GM12878 (cell line): ENCODE results near the gene ZNF804B.

ENCODE experiments used
- BHLHE40 ChIP-seq, 2 experiments: fragments of 450-650 bp in 1 of 2; IDR thresholded peaks; 2 replicates each; pipeline ENCODE4 v1.6.1; 2011 to 2017; ENCODE audit warnings: low read depth in 2 of 2, borderline replicate concordance in 1 of 2, improper control_type of control experiment in 1 of 2, low read length in 1 of 2, mild to moderate bottlenecking in 1 of 2
- EP300 ChIP-seq, 2 experiments: fragments of 150-350 bp in 1 of 2; IDR thresholded peaks; 2 replicates each; pipeline ENCODE4 v1.6.1; 2011 to 2012; ENCODE audit warnings: low read depth in 2 of 2, low read length in 2 of 2, borderline replicate concordance in 1 of 2, improper control_type of control experiment in 1 of 2, inconsistent platforms in 1 of 2; ENCODE audit not compliant: control insufficient read depth in 1 of 2
- ESRRA ChIP-seq: IDR thresholded peaks from 2 replicates; pipeline ENCODE4 v1.6.1; 2012; ENCODE audit warnings: mild to moderate bottlenecking, low read length, improper control_type of control experiment
- ETV6 ChIP-seq, 2 experiments: fragments of 450-650 bp in 1 of 2; IDR thresholded peaks in 1 of 2; conservative IDR thresholded peaks in 1 of 2; 2 replicates each; pipeline ENCODE4 v1.6.1; 2014; ENCODE audit warnings: antibody characterized with exemption in 1 of 2, borderline replicate concordance in 1 of 2, low read depth in 1 of 2, mild to moderate bottlenecking in 1 of 2, moderate library complexity in 1 of 2
- EZH2 ChIP-seq: IDR thresholded peaks from 2 replicates; pipeline ENCODE4 v1.6.1; 2012; ENCODE audit warnings: low read depth, mild to moderate bottlenecking, control low read depth, inconsistent platforms, low read length, borderline replicate concordance; ENCODE audit not compliant: control insufficient read depth
- HDAC2 ChIP-seq: fragments of 200-600 bp; sonication (generic); IDR thresholded peaks from 2 replicates; pipeline ENCODE4 v1.6.1; 2017
- JUND ChIP-seq: IDR thresholded peaks from 2 replicates; pipeline ENCODE4 v1.6.1; 2012; ENCODE audit warnings: low read depth, mild to moderate bottlenecking, low read length, improper control_type of control experiment, moderate library complexity
- POLR2A ChIP-seq: IDR thresholded peaks from 2 replicates; pipeline ENCODE4 v1.6.1; 2011; ENCODE audit warnings: low read depth, mild to moderate bottlenecking, low read length
- SPI1 ChIP-seq: IDR thresholded peaks from 2 replicates; pipeline ENCODE4 v1.6.1; 2011; ENCODE audit warnings: low read depth, mild to moderate bottlenecking, low read length, moderate library complexity, borderline replicate concordance; ENCODE audit not compliant: insufficient read depth
- STAT1 ChIP-seq: fragments of 450-650 bp; conservative IDR thresholded peaks from 2 replicates; pipeline ENCODE4 v1.6.1; 2014; ENCODE audit warnings: antibody characterized with exemption, mild to moderate bottlenecking
- TAF1 ChIP-seq: IDR thresholded peaks from 2 replicates; pipeline ENCODE4 v1.6.1; 2011; ENCODE audit warnings: mild to moderate bottlenecking, low read depth, low read length, borderline replicate concordance
- TCF12 ChIP-seq: IDR thresholded peaks from 2 replicates; pipeline ENCODE4 v1.6.1; 2011; ENCODE audit warnings: low read depth, mild to moderate bottlenecking, low read length
- TF ChIP-seq, protein P1 (sequence below), 3 experiments: IDR thresholded peaks in 2 of 3; conservative IDR thresholded peaks in 1 of 3; 2 replicates each; pipeline ENCODE4 v1.5.1; 2011; ENCODE audit warnings: low read depth in 3 of 3, low read length in 3 of 3, mild to moderate bottlenecking in 3 of 3, control low read depth in 2 of 3, moderate library complexity in 2 of 3, inconsistent platforms in 1 of 3, mixed read lengths in 1 of 3; ENCODE audit not compliant: control insufficient read depth in 2 of 3, insufficient read depth in 1 of 3; ENCODE audit errors: extremely low read depth in 1 of 3
- TF ChIP-seq, protein P2 (sequence below): IDR thresholded peaks from 2 replicates; pipeline ENCODE4 v1.6.1; 2012; ENCODE audit warnings: mild to moderate bottlenecking, low read depth, low read length

DNA sequence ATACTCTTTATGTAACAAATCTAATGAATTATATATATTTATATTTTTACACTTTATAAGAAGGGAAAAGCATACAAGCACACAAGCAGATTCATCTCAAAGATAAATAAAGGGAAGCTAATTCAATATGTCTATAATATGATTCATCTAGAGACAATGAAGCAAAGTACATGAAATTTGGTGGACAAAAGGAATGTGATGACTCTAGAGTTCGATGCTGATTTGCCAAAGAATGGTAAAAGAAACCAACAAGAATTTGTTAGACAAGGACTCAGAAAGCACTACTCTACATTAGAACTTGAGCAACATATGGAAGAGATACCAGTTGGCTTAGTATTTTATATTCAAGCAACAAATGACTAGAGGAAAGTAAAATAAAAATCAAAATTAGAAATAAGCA lies 572.5 kb downstream of the ZNF804B start:
- TF ChIP-seq, protein P1, sequence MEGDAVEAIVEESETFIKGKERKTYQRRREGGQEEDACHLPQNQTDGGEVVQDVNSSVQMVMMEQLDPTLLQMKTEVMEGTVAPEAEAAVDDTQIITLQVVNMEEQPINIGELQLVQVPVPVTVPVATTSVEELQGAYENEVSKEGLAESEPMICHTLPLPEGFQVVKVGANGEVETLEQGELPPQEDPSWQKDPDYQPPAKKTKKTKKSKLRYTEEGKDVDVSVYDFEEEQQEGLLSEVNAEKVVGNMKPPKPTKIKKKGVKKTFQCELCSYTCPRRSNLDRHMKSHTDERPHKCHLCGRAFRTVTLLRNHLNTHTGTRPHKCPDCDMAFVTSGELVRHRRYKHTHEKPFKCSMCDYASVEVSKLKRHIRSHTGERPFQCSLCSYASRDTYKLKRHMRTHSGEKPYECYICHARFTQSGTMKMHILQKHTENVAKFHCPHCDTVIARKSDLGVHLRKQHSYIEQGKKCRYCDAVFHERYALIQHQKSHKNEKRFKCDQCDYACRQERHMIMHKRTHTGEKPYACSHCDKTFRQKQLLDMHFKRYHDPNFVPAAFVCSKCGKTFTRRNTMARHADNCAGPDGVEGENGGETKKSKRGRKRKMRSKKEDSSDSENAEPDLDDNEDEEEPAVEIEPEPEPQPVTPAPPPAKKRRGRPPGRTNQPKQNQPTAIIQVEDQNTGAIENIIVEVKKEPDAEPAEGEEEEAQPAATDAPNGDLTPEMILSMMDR (IDR thresholded peaks at IDR 0.05 in 2 of 3, conservative IDR thresholded peaks at IDR 0.05 in 1 of 3; ENCODE audit: control insufficient read depth in 2 of 3, extremely low read depth in 1 of 3, insufficient read depth in 1 of 3, low read depth in 3 of 3, low read length in 3 of 3) = no peak
- TF ChIP-seq, protein P2, sequence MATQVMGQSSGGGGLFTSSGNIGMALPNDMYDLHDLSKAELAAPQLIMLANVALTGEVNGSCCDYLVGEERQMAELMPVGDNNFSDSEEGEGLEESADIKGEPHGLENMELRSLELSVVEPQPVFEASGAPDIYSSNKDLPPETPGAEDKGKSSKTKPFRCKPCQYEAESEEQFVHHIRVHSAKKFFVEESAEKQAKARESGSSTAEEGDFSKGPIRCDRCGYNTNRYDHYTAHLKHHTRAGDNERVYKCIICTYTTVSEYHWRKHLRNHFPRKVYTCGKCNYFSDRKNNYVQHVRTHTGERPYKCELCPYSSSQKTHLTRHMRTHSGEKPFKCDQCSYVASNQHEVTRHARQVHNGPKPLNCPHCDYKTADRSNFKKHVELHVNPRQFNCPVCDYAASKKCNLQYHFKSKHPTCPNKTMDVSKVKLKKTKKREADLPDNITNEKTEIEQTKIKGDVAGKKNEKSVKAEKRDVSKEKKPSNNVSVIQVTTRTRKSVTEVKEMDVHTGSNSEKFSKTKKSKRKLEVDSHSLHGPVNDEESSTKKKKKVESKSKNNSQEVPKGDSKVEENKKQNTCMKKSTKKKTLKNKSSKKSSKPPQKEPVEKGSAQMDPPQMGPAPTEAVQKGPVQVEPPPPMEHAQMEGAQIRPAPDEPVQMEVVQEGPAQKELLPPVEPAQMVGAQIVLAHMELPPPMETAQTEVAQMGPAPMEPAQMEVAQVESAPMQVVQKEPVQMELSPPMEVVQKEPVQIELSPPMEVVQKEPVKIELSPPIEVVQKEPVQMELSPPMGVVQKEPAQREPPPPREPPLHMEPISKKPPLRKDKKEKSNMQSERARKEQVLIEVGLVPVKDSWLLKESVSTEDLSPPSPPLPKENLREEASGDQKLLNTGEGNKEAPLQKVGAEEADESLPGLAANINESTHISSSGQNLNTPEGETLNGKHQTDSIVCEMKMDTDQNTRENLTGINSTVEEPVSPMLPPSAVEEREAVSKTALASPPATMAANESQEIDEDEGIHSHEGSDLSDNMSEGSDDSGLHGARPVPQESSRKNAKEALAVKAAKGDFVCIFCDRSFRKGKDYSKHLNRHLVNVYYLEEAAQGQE = no peak
- TF ChIP-seq HDAC2 (no peak), ESRRA (no peak), STAT1 (no peak), BHLHE40 (IDR thresholded peaks at IDR 0.05; ENCODE audit: borderline replicate concordance in 1 of 2, low read depth in 2 of 2, low read length in 1 of 2) (no peak), TAF1 (no peak), EZH2 (no peak), EP300 (IDR thresholded peaks at IDR 0.05; ENCODE audit: borderline replicate concordance in 1 of 2, control insufficient read depth in 1 of 2, low read depth in 2 of 2, low read length in 2 of 2) (no peak), SPI1 (no peak), TCF12 (no peak), POLR2A (no peak), ETV6 (conservative IDR thresholded peaks at IDR 0.05 in 1 of 2, IDR thresholded peaks at IDR 0.05 in 1 of 2; ENCODE audit: borderline replicate concordance in 1 of 2, low read depth in 1 of 2) (no peak), JUND (no peak)
